GM19240 (cell line): ENCODE results near the gene CRB3.
"Not testable (repeated sequence)": the region's sequence is repeated elsewhere in the genome, so short reads cannot be mapped to it uniquely, and the experiment has no call there.

ENCODE experiments used
- DNase-seq: peaks from one replicate; pipeline ENCODE4 v3.0.0; 2011; ENCODE audit warnings: low spot score; ENCODE audit not compliant: insufficient read length

The CRB3 gene, protein sequence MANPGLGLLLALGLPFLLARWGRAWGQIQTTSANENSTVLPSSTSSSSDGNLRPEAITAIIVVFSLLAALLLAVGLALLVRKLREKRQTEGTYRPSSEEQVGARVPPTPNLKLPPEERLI

DNA sequence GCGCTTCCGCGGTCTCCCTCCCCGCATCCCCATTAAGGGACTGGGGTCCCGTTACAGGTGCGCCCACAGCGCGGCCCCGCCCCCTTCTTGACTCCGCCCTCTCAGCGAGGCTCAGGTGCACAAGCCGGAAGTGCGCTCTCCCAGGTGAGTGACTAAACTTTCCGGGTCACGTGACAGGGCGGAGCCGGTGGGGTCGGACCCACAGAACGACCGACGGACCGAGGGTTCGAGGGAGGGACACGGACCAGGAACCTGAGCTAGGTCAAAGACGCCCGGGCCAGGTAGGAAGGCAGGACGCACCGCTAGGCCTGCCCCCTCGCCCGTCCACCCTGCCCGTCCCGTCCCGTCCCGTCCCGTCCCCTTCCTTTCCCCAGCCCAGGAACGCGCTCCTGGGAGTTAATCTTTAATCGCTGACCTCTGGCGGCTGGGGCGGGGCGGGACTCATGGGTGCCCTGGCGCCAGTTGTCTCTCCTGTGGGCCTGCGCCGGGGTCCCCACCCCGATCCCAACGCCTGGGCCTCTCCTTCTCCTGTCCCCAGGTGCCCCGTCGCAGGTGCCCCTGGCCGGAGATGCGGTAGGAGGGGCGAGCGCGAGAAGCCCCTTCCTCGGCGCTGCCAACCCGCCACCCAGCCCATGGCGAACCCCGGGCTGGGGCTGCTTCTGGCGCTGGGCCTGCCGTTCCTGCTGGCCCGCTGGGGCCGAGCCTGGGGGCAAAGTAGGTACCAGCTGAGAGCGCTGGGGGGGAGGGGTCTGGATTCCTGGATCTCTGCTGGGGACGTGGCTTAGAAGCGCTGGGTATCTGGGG, at the start of gene CRB3:
CRB3 (plus strand) TSS at position 202 of the 804 bp plus-strand sequence; CDS start at position 633, 431 bp downstream.
- no peak for DNase-seq

DNA sequence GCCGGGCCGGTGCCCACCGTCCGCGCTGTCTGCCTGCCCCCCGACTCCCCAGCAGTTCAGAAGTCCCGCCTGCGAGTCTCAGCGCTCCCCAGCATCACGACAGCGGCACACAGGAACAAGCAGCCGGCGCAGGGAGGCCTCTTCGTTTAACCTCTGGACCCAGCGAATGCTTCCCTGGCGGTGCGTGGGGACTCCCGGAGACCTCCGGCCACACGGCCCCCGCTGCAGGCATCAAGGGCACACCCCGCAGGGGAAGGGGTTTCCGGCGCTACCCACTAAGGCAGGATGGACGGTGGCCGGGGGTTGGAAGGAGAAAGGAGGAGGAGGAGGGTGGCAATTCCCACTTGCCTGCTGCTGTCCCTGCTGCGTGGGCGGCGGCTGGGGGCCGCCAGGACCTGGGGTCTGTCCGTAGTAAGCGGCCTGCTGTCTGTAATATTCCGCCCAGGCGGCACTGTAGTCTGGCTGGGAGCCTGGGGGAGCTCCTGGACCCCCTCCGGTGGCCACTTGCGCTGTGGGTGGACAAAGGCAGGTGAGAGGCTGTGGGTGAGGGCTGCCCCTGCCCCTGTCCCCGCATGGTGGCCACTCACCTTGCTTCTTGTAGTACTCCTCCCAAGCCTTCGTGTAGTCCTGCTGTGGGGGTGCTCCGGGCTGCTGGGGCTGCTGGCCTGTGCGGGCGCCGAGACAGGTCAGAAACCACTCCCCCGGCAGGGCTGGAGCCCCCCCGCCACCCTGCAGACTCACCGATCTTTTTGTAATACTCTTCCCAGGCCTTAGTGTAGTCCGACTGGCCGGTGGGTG, 49.1 kb upstream of the CRB3 start:
- no peak for DNase-seq

DNA sequence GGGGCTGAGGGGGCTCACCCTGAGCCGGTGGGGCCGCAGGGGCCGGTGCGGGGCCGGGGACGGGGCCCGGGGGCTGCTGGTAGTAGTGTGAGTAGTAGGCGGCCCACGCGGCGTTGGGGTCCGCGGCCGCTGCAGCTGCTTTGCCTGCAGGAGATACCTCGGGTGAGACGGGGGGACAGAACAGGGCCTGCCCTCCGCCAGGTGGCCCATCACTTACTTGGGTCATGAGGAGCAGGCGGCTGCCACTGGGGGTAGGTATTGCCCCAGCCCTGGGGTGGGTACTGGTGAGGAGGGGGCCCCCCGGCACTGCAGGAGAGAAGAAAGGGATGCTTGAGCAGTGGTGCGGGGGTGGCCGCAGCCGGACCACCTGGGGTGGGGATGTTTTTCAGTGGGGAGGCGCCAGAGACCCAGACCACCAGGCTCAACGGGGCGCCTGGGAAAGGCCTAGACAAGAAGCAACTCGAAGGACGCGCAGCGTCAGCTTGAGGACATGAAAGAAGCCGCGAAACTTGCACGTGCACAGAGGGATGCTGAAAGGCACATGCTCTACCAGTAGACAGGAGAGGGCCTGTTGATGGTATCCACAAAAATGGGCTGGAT, 48.4 kb upstream of the CRB3 start:
- DNase-seq: no peak

- DNase-seq: no peak
These were observed 47.2 kb upstream of the CRB3 start for GRCh38 chr19:6416658-6417405.

GRCh38 chr19:6417713-6418561, 46.1 kb upstream of the CRB3 start:
- DNase-seq: no peak

DNA sequence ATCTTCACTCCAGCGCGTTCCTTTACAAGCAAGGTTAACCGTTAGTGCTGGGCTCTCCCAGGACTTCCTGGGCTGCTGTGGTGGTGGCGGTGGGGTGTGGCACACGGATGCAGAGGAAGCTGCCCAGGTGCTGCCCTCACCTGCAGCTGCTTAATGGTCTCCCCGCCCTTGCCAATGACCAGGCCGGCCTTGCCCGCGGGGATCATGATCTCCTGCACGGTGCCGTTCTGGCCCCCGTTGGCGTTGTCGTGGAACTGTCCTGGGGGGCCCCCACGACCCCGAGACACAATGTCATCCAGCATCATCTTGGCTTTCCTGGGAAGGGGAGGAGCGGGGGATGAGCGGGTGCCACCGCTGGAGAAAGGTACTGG, 45.5 kb upstream of the CRB3 start:
- no peak for DNase-seq

DNA sequence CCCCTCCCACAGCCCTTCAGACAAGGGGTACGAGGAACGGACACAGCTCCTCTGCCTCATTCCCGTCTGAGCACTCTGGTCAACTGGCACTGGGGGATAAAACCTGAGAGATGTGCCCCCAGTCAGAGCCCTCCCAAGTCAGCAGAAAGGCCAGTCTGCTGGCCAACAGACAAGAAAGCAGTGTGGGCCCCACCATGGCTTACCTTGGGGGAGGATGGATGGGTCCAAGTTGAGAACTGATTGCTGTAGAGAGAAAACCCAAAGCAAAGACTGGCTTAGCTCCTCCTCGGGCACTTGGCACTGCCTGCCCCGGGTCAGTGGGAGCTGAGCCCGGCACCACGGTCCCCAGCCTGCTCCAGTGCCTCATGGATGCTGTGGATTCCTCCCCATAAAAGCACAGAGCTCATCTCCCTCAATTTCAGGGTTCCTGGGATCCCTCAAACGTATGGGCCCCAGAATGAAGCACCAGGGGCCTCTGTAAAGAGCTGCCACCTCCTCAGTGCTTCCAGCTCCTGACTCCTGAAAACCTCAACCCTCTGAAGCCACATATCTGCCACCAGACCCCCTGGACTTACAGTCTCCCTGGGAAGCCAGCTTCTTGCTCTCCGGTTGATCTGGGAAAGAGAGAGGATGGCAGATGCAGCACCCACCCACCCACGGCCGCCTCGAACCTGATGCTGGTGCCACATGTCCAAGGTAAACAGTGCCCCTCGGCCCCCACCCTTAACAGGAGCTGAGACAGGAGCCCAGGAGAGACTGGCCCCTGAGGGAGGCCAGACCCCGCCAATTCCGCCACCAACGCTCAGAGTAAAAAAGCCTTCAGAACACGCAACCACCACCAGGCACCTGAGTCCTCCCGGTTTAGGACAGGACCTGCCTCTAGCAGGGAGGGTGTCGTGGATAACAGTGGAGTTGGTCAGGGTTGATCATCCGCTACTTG, 42.7 kb upstream of the CRB3 start:
- DNase-seq: no peak

DNA sequence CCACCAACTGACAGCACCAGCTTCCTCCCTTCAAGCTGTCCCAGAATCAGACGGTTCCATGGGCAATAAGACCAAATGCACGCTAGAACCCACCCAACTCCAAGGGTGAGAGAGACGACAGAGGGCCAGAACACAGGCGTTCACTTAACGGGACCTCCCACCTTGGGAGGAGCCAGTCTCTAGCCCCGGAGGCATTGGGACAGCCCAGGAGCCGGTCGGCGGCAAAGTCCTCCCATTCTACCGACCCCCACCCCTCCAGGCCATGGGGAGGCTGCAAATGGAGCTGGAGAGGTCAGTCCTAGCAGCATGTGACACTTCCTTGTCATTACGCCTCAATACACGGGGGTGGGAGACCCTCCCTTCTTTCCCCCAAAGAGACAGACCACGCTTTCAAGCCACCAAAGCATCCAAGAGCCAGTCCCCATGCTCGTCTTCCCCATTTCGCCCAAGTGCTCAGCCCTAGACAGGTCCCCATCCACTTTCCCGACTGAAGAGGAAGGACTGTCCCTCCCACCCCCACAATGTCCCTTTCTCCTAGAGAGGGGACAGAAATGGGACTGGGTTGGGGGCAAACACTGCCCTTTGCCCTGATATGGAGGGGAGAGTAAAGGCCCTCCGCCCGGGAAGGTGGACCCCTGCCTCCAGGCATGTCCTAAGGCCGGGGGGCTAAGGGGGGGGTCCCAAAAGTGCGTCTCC, 40.4 kb upstream of the CRB3 start:
- peak; percentile 61 for DNase-seq

DNA sequence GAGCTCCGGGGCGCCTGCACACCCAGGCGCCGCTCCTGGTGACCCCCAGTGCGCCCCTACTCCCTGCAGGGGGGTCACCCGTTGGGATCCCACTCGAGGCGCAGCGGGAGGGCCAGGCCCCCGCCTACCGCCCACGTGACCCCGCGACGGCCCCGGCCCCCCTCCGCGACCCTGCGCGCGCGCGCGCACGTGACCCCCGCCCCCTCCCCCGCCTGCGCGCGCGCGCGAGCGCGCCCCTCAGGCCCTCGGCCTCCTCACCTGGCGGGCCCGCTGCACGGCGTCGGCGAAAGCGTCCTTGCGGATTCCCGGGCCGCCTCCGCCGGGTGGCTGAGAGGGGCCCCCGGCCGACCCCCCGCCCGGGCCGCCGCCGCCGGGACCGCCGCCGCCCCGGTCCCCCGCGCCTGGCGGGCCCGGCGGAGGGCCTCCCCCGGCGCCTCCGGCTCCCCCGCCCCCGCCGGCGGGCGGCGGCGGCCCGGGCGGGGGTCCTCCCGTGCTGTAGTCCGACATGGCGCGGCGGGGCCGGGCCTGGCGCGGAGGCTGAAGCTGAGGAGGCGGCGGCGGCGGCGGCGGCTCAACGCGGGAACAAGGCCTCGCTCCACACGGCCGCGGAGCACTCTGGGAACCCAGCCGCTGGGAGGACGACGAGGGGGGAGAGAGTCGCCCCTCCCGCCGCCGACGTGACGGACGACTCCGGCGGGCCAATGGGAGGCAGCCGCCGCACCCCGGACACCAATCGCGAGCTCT, 39.7 kb upstream of the CRB3 start, which contains the start of gene KHSRP:
KHSRP (minus strand) TSS at position 617 of the 744 bp plus-strand sequence; CDS start at position 507, 110 bp downstream.
- no peak for DNase-seq

DNA sequence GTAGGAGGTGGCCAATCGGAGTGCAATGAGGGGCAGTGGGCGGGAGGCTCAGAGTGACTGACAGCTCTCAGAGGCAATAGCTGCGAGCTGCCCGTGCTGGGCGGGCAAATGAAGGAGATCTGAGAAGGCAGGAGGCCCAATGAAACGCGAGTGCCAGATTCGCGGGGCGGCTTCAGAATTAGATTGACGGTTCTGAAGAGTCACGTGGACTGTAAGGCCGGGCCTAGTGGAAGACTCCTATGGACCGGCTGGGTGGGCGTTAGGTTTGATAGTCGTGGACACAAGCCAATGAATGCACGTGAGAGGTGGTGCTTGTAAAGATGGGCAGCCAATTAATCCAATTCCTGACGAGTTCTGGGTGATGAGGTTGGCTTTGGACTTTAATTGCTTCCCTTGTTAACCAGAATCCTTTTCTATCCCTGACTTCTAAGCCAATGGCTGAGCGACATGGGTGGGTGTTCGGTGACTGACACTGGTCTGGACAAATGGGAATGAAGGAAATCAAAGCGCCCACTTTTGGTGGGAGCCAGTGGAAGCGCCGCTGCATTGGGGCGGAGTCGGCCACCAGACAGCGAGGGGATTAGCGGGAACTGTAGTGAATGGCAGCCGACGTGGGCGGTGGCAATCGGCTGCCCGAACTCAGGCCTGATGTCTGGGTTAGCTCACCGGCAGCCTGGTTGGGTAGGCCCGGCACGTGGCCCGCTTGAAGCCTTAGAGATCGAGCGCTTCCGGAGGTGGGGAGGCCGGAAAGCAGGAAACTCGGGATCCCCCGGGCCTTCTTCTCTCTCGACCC, 38.9 kb upstream of the CRB3 start:
- DNase-seq: peak; percentile 100

DNA sequence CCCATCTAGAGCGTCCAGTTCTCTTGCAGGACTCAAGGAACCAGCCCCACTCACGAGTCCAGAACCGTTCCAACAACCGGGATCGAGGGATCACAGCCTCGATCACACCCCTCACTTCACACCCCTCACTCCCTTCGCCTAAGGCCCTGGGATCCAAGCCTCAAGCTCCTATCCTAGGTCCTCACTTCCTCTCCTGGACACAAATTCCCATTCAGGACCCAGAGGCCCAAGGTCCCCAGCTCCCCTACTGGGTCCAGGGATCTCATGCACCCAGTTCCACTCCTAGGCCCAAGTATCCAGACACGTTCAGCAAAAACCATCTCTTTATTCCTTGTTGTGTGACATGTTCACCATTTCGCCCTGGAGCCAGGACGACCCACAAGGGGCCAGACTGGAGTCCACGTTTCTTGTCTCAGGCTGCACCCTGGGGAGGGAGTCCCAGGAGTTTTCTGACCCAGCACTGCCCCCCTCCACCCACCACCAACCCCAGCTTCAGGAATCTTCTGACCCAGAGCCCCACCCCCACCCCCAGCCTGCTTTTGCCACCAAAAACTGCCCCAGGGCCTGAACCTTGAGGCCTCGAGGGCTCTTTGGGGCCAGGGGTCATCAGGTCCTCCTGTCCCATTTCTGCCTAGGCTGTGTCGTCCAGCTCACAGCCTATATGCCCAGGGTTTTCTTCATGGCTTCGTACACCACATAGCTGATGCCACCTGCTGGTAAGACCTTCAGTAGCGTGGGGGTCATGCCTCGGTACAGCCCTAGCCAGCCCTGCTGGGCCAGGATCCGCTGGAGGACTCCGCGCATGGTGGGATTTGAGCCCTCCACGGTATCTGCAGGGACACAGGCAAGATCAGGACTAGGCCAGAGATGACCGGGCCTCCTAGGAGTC, 38.1 kb upstream of the CRB3 start:
- DNase-seq: no peak

DNA sequence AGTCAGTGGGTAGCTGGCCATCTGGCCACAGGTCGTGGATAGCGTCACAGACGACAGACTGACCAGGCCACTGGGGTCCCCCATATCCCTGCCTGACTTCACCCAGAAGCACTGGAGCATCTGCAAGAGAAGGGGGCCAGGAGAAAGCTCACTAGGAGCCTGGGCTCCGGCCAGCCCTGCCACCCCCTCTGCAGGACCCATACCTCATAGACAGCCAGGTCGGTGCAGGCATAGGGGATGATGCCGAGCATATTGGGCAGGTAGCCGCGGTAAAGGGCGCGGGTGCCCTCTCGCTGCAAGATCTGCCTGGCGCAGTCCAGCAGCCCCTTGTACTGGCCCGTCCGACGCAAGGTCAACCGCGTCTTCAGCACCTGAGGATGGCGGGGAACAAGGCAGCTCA, 36.9 kb upstream of the CRB3 start:
- DNase-seq: no peak

- not testable (repeated sequence) for DNase-seq
These were observed 35.2 kb upstream of the CRB3 start for GRCh38 chr19:6428692-6429418.

- DNase-seq: no peak
These were observed 34.5 kb upstream of the CRB3 start for GRCh38 chr19:6429419-6430221.
